Mesothelial cell of epicardium (in vitro differentiated cells): ENCODE measurements around the gene CACNA2D3. TPM values are rescaled to one million over a fixed set of nuclear protein-coding genes. Genes with fewer than 3 reads are reported as not detected.

Source experiments
- DNase-seq, 2 experiments: peaks; one replicate each; pipeline ENCODE4 v3.0.0; 2021; ENCODE audit warnings: low spot score in 2 of 2; ENCODE audit not compliant: unreplicated experiment in 2 of 2
- H3K27ac Mint-ChIP-seq: 2 replicates; pipeline ENCODE4 v1.8.0; 2021; ENCODE audit warnings: mixed read lengths
- H3K27me3 Mint-ChIP-seq: 2 replicates; pipeline ENCODE4 v1.8.0; 2021; ENCODE audit warnings: low read depth, mixed read lengths
- H3K36me3 Mint-ChIP-seq: 2 replicates; pipeline ENCODE4 v1.8.0; 2021; ENCODE audit warnings: mixed read lengths
- H3K4me1 Mint-ChIP-seq: 2 replicates; pipeline ENCODE4 v1.8.0; 2021; ENCODE audit warnings: mixed read lengths
- H3K4me3 Mint-ChIP-seq: 2 replicates; pipeline ENCODE4 v1.8.0; 2021; ENCODE audit warnings: mild to moderate bottlenecking, moderate library complexity, mixed read lengths
- H3K9me3 Mint-ChIP-seq: 2 replicates; pipeline ENCODE4 v1.8.0; 2021; ENCODE audit warnings: mixed read lengths
- CTCF ChIP-seq: fragments of 200-600 bp; sonication (generic); IDR thresholded peaks from one replicate; pipeline ENCODE4 v1.5.0; 2021; ENCODE audit warnings: antibody characterized with exemption; ENCODE audit not compliant: unreplicated experiment
- total RNA-seq: library from RNA; stranded (reverse); gene quantifications from 3 replicates; pipeline ENCODE4 v1.2.1, GENCODE V29; 2021

The CACNA2D3 gene
- total RNA-seq, 1 donor from 2014 or later, result 2.3 TPM

- H3K27ac Mint-ChIP-seq, result no peak overlapping the region
- H3K4me1 Mint-ChIP-seq, result no peaks in the 10 kb centered on the region
- DNase-seq, result no peak
- no peak for TF ChIP-seq CTCF
- no peaks in the 10 kb centered on the region for H3K36me3 Mint-ChIP-seq
- H3K27me3 Mint-ChIP-seq, result peaks cover 28% of the 10 kb centered on the region
- H3K9me3 Mint-ChIP-seq, result no peaks in the 10 kb centered on the region
- H3K4me3 Mint-ChIP-seq, result no peak overlapping the region
These were observed 531.3 kb downstream of the CACNA2D3 start for GRCh38 chr3:54653456-54654195.

GRCh38 chr3:54654776-54655175, 532.4 kb downstream of the CACNA2D3 start:
- Mint-ChIP-seq H3K27me3 (peaks cover 29% of the 10 kb centered on the region), H3K4me3 (no peak overlapping the region), H3K4me1 (no peaks in the 10 kb centered on the region), H3K9me3 (no peaks in the 10 kb centered on the region), H3K27ac (no peak overlapping the region), H3K36me3 (no peaks in the 10 kb centered on the region)
- no peak for TF ChIP-seq CTCF
- no peak for DNase-seq

GRCh38 chr3:54659347-54659746, 537.0 kb downstream of the CACNA2D3 start:
- Mint-ChIP-seq H3K27ac (no peak overlapping the region), H3K4me3 (no peak overlapping the region), H3K4me1 (peaks cover 7% of the 10 kb centered on the region), H3K36me3 (no peaks in the 10 kb centered on the region), H3K9me3 (no peaks in the 10 kb centered on the region), H3K27me3 (peaks cover 12% of the 10 kb centered on the region)
- TF ChIP-seq CTCF, result no peak
- DNase-seq, result no peak

- H3K4me3 Mint-ChIP-seq, result no peak overlapping the region
- DNase-seq, result no peak
- H3K4me1 Mint-ChIP-seq, result peaks cover 7% of the 10 kb centered on the region
- no peak for TF ChIP-seq CTCF
- peak overlapping the region; percentile 47 for H3K27ac Mint-ChIP-seq
- H3K27me3 Mint-ChIP-seq, result peaks cover 11% of the 10 kb centered on the region
- H3K9me3 Mint-ChIP-seq, result no peaks in the 10 kb centered on the region
- no peaks in the 10 kb centered on the region for H3K36me3 Mint-ChIP-seq
These were observed 538.4 kb downstream of the CACNA2D3 start for GRCh38 chr3:54660714-54661132.

- peaks cover 7% of the 10 kb centered on the region for H3K4me1 Mint-ChIP-seq
- no peak for TF ChIP-seq CTCF
- H3K36me3 Mint-ChIP-seq, result no peaks in the 10 kb centered on the region
- DNase-seq, result no peak
- peaks cover 10% of the 10 kb centered on the region for H3K27me3 Mint-ChIP-seq
- no peak overlapping the region for H3K4me3 Mint-ChIP-seq
- no peaks in the 10 kb centered on the region for H3K9me3 Mint-ChIP-seq
- H3K27ac Mint-ChIP-seq, result peak overlapping the region; percentile 47
These were observed 538.8 kb downstream of the CACNA2D3 start for GRCh38 chr3:54661151-54661550.
